ENCODE measurements around the gene SENP3. TPM values are rescaled to one million over a fixed set of nuclear protein-coding genes. Genes with fewer than 3 reads are reported as not detected.

Gene SENP3
- total and polyA plus RNA-seq, 2 donors (not counting 3 experiments of a cell fraction or from before 2014, with no cell fraction given): 63.4 to 96.5 TPM

DNA sequence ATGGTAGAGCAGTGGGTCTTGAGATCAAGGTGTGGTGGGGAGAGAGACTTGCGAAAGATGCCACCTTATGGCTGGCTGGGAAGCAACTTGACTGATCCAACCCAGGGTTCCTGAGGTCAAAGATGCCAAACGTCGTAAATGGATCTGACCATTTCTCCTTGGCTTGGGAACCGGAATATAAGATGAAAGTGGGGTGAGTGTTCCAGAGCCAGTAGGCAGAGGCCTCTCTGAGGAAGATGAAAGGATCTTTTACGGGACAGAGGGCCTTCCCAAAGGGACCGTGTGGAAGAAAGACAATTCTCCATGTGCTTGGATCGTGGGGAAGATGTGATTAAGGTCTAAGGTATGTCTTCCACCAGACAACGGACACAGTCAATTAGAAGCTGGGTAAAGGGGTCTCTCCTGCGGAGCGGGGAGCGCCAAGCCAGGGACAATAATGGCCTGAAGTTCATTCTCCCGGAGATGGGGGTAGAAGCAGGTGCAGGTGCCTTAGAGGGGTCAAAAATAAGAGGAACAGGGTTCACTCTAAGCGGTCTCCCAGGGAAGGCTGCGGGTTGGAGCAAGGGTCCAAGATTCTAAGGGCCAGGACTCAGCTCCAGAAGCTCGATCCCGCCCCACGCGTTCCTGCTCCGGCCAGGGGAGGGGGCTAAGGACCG, 52.2 kb downstream of the SENP3 start:
- no peaks in the 10 kb centered on the region for H3K9me1 ChIP-seq (replicated peaks; ENCODE audit: control insufficient read depth, extremely low read depth, insufficient read depth, low read length)
- H3K4me2 ChIP-seq (ENCODE audit: insufficient read depth, low read length): peak overlapping the region; percentile 99
- H3K9ac ChIP-seq (replicated peaks; ENCODE audit: extremely low read depth, insufficient read depth, low read length): peak overlapping the region; percentile 90
- intact Hi-C loops (cut with micrococcal nuclease): loop anchor here (2.0 to 10.0 kb wide), 3 partner anchors 25 to 231 kb away; partner anchors contain the start of gene SENP3
- H3K79me2 ChIP-seq (ENCODE audit: control insufficient read depth, insufficient read depth, low read length): peaks cover 49% of the 10 kb centered on the region
- dilution Hi-C loops (cut with MboI; ENCODE audit: extremely low pct_ligation_motif_present, low sequenced_read_pairs): no loop called here
- no peaks in the 10 kb centered on the region for H3K9me3 ChIP-seq (replicated peaks; ENCODE audit: control insufficient read depth, insufficient read depth, low read length)
- TSS peak; percentile 40 for BruUV-seq (replicated peaks)
- H3K27ac ChIP-seq (ENCODE audit: insufficient read depth, low read depth, low read length): peak overlapping the region; percentile 56
- H3K4me3 ChIP-seq (replicated peaks in 1 of 3; ENCODE audit: insufficient read depth in 1 of 3, low read depth in 1 of 3, low read length in 3 of 3): peak overlapping the region; percentile 55 to 97 (median 73)
- H3K36me3 ChIP-seq (ENCODE audit: control insufficient read depth in 2 of 2, extremely low read depth in 1 of 2, insufficient read depth in 2 of 2, low read length in 2 of 2): no peaks in the 10 kb centered on the region
- TF ChIP-seq, protein P1, sequence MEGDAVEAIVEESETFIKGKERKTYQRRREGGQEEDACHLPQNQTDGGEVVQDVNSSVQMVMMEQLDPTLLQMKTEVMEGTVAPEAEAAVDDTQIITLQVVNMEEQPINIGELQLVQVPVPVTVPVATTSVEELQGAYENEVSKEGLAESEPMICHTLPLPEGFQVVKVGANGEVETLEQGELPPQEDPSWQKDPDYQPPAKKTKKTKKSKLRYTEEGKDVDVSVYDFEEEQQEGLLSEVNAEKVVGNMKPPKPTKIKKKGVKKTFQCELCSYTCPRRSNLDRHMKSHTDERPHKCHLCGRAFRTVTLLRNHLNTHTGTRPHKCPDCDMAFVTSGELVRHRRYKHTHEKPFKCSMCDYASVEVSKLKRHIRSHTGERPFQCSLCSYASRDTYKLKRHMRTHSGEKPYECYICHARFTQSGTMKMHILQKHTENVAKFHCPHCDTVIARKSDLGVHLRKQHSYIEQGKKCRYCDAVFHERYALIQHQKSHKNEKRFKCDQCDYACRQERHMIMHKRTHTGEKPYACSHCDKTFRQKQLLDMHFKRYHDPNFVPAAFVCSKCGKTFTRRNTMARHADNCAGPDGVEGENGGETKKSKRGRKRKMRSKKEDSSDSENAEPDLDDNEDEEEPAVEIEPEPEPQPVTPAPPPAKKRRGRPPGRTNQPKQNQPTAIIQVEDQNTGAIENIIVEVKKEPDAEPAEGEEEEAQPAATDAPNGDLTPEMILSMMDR (IDR thresholded peaks at IDR 0.05; ENCODE audit: extremely low read depth in 1 of 2, insufficient read depth in 1 of 2, low read depth in 1 of 2, low read length in 2 of 2): peak in 1 of 2 donors; percentile 19
- no peak for TF ChIP-seq MYC (IDR thresholded peaks at IDR 0.05; ENCODE audit: low read depth, low read length)
- peak overlapping the region; percentile 9 for H2AFZ ChIP-seq (ENCODE audit: low read depth, low read length)
- FAIRE-seq: no peak
- POLR2A ChIA-PET: interaction anchor here (2.3 kb wide), 1 partner anchor 13 kb away, joined by 8 read pairs; the partner anchor contains the start of gene SAT2
- peaks cover 3% of the 10 kb centered on the region for H4K20me1 ChIP-seq (replicated peaks; ENCODE audit: control insufficient read depth, extremely low read depth, insufficient read depth, low read length)
- CTCF ChIA-PET: interaction anchor here (1.2 to 2.0 kb wide), 3 partner anchors 14 to 74 kb away, joined by 4 to 11 read pairs (median 5); partner anchors contain the start of genes MPDU1, SAT2 and TP53
- H3K4me1 ChIP-seq (ENCODE audit: control insufficient read depth, extremely low read depth, insufficient read depth, low read length): peaks cover 24% of the 10 kb centered on the region
- H3K27me3 ChIP-seq (ENCODE audit: control insufficient read depth in 2 of 2, insufficient read depth in 2 of 2, low read length in 2 of 2): no peaks in the 10 kb centered on the region
- DNase-seq (ENCODE audit: low read depth, low spot score): peak; percentile 21
